ENCODE measurements around the gene CELF2. TPM values are rescaled to one million over a fixed set of nuclear protein-coding genes. Genes with fewer than 3 reads are reported as not detected.

CELF2 gene
- total RNA-seq, 1 donor from 2014 or later = 67.5 TPM

- intact Hi-C loops (cut with DNase I) = no loop called here
- no peak for DNase-seq (ENCODE audit: low spot score)
Measured at GRCh38 chr10:11224321-11224720, 206.6 kb downstream of the CELF2 start.

DNA sequence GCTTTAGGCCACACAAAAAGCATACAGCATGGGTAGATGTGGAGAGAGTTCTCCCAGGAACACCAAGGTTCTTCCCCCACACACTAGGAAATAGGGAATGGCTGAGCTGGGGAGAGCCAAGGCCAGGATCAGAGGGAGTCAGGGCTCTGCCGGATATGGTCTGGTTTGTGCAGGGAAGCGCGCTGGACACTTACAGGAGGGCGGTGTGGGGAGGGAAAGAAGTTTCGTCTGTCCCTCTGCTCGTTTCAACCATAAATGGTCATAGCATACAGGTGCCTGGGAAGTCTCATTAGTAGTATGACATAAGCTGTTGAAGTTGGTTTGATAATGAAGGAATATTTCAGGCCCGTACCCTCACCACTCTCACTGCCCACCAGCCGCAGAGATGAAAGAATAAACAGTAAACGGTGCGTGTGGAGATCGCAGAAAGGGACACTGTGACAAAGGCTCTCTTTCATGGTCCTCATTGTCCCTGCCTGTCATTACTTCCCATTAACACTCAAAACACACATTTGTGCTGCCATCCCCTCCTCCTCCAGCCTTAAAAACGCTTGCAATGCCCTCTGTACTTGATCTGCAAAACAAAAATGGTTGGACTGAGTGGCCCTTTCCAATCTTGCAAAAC is 207.2 kb downstream of the CELF2 start:
- intact Hi-C loops (cut with DNase I) = no loop called here
- DNase-seq (ENCODE audit: low spot score) = no peak

GRCh38 chr10:11225935-11226334 is 208.3 kb downstream of the CELF2 start:
- intact Hi-C loops (cut with DNase I) = no loop called here
- DNase-seq (ENCODE audit: low spot score) = no peak

GRCh38 chr10:11227103-11227502 is 209.4 kb downstream of the CELF2 start:
- intact Hi-C loops (cut with DNase I) = no loop called here

GRCh38 chr10:11229893-11230292 is 212.2 kb downstream of the CELF2 start:
- DNase-seq (ENCODE audit: low spot score) = no peak
- intact Hi-C loops (cut with DNase I) = no loop called here

More at GRCh38 chr10:11227103-11227502, 209.4 kb downstream of the CELF2 start:
- no peak for DNase-seq (ENCODE audit: low spot score)

DNA sequence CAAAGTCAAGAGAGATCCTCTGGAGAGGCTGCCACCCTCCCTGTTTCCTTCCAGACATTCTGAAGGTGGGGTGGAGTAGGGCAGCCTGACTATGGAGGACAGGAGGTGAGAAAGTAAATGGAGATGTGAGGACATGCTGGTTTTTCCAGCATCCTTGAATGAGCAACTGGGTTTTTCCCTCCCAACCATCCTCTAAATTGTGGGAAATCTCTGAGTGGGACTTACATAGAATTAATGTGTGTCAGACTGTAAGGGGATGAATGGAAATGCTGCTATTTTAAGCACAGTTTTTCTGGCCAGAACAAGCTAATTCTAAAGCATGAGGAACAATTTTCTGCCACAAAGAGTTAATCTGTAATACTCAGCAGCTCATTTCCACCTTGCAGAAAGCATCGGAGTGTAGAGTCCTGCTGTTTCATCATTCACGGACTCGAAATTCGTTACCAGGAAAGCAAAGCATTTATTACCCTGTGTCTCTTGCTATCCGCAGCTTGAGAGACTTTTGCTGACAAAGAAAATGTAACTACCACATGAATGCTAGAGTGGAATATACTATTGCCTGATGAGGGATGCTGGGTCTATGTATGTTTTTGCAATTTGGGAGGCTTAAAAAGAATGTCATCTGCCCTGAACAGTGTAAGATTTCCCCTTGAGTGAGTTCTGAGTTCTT is 213.0 kb downstream of the CELF2 start:
- intact Hi-C loops (cut with DNase I) = no loop called here
- no peak for DNase-seq (ENCODE audit: low spot score)

GRCh38 chr10:11231285-11231684 is 213.6 kb downstream of the CELF2 start:
- intact Hi-C loops (cut with DNase I) = no loop called here

GRCh38 chr10:11232222-11232961 is 214.7 kb downstream of the CELF2 start:
- DNase-seq (ENCODE audit: low spot score) = no peak
- intact Hi-C loops (cut with DNase I) = no loop called here

More at GRCh38 chr10:11231285-11231684, 213.6 kb downstream of the CELF2 start:
- DNase-seq (ENCODE audit: low spot score) = no peak

DNA sequence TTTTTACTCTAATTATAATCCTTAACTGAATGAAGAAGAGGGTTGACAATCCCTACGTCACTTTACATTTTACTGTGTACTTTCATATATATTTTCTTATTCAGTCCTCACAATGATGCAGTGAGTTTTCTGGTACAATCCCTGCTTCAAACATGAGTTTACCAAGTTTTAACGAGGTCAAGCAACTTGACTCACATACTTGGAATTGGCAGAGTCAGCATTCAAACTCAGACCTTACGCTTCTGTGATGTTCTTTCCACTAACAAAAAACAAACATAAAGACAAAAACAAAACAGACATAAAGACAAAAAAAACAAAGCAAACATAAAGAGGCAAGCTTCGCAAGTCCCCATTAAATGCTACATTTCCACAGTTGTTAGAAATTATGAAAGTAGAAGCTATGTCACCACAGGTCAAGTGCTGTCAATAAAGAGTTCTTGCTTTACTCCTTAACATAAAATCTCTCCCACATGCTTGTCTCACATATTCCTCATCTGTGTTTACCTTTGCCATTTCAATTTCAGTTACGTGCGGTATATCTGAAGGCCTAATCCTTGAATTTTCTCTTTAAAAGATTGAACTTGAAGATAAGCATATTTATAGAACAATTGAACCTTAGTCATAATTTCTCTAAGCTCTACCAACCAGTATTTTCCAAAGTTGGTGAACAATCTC is 217.3 kb downstream of the CELF2 start:
- DNase-seq (ENCODE audit: low spot score) = no peak
- intact Hi-C loops (cut with DNase I) = no loop called here

DNA sequence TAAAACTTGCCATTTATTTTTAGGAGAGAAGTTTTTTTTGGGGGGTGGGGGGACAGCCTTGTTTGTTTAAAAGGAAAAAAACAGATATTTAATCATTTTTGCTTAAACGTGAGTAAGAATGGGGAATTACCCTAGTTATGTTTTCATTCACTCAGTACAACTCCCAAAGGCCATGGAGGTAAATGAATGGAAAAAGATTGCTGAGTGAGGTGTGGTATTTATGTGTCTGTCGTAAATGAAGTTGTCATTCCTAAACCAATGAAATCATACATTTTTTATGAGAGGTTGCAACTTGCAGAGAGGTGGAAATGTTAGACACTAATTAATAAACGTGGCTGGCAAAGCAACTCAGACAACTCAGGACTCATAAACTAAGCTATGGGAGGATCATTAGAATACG is 218.1 kb downstream of the CELF2 start:
- intact Hi-C loops (cut with DNase I) = no loop called here
- DNase-seq (ENCODE audit: low spot score) = no peak

DNA sequence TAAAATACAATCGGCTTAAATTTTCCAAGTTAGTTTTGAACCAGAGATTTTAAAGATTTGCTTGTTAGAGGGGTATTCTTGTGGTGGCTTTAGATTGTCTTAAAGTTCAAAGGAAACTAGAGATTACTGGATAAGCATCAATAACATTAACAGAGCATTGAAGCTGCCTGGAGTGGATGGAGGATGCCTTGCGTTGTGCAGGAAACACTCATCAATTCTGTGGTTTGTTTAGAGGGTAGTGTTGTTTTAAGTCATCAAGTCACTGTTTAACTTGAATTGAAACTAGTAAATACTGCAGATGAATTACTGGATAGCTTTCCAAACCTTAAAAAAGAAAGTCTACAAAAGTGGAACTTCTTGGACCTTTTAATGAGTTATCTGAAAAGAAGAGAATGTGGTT is 218.6 kb downstream of the CELF2 start:
- intact Hi-C loops (cut with DNase I) = no loop called here

DNA sequence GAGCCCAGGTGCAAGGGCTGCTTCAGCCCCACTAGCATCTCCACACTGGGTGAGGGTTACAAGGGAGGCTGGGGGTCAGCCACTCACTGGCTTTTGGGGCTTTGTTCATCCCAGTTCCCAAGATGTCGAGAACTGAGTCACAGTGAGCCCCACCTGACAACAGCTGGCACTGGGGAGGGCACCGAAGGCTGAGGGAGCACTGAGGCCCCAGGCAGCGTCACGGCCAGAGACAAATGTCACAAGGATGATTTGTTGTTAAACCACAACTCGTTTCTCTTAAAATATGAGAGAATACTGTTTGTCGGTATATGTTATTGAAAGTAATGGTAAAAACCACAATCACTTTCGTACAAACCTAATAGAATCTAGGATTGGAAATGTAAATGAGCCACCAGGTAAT is 219.9 kb downstream of the CELF2 start:
- intact Hi-C loops (cut with DNase I) = no loop called here
- no peak for DNase-seq (ENCODE audit: low spot score)

More for the DNA sequence above, 218.6 kb downstream of the CELF2 start:
- no peak for DNase-seq (ENCODE audit: low spot score)

DNA sequence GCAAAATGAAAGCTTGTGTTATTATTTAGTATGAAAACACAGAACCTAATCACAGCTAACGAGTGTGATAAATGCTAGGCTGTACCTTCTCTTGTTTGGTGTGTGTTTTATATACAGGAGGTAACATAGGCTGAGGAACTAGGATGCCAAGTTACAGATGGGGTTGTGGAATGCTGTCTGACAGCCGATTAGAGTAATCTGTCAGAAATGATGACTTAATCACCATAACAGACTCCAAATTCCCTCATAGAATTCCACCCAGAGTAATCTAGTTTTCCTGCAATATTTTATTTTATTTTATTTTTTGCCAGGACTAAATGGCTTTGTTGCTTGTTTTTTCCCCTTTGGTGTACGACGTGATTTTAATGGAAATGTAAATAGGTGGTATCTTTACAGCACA is 221.2 kb downstream of the CELF2 start:
- intact Hi-C loops (cut with DNase I) = no loop called here
- no peak for DNase-seq (ENCODE audit: low spot score)

DNA sequence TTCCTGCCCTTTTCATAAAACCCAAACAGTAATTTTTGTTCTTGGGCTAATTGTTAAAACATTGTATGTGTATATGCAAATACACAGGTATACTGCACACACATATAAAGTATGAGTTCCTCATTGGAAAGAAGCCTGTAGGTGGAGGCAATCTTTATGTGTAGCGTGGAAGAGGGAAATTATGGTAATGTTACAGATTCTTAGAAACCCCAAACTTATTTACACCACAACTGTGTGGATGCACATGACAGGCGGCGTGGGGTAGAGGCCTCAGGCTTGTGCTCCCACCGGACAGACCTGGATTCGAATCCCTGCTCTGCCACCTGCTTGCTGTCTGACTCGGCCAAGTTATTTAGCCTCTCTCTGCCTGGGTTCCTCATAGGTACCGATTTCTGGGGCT is 223.0 kb downstream of the CELF2 start:
- DNase-seq (ENCODE audit: low spot score) = no peak
- intact Hi-C loops (cut with DNase I) = no loop called here

GRCh38 chr10:11242443-11243387 is 225.0 kb downstream of the CELF2 start:
- peak; percentile 84 for DNase-seq (ENCODE audit: low spot score)
- intact Hi-C loops (cut with DNase I) = no loop called here

DNA sequence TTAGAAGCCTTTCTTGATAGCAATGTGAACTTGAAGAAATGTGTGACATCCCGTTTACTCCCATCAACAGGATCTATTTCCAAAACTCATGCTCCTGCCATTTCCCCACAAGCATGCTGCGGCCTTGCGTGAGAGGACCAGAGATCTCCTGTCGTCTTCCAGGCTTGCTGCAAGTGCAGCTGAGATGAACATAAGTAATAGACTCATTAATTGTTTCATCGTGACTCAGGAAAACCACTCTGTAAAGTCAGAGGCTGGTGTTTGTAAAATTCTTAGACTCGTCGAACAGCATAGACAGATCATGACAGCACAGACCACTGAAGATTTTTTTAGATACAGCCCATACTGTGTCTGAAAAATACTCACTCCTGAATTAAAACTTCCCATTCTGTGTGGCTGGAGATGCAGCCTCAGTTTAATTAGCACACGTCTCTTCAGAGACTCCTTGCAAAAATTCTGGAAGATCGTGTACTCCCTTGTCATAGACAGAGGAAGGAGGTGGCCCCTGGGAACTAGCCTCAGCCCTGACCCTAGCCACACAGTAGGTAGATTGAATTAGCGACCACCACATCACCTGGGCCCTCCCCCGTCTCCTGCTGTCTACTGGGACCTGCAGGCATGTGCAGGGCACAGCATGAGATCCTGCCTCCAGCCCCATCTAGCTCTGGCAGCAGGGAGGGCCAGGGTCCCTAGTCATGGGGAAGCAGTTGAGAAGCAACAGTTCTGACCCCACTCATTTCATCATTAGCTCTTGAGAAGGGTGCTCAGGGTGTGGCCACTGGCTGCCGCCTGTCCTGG is 226.0 kb downstream of the CELF2 start:
- intact Hi-C loops (cut with DNase I) = no loop called here
- no peak for DNase-seq (ENCODE audit: low spot score)

DNA sequence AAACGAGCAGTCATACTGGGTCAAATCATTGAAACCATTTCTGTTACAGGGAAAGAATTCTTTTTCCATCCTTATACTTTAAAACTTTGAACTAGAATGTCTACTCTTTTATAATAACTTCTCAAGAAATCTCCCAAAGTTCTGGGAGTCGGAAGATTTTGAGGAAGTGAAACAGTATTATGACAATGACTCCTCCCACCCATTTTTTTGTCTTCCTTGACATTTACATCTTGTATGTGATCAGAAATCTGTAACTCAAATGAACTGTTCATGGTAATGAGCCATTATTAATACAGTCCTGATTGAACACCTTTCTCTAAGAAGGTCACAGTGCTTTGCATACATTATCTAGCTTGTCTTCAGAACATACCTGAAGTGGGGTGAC is 227.4 kb downstream of the CELF2 start:
- intact Hi-C loops (cut with DNase I) = no loop called here
- no peak for DNase-seq (ENCODE audit: low spot score)

GRCh38 chr10:11245510-11245909 is 227.8 kb downstream of the CELF2 start:
- intact Hi-C loops (cut with DNase I) = no loop called here
- DNase-seq (ENCODE audit: low spot score) = no peak

All from cardiac septum (tissue), 1 donor.